ENCODE measurements around the gene CAPN13.

Gene CAPN13

GRCh38 chr2:30764021-30764800, 43.0 kb downstream of the CAPN13 start:
- DNase-seq (ENCODE audit: low spot score): no peak

- DNase-seq (ENCODE audit: low spot score): no peak
These were observed 44.0 kb downstream of the CAPN13 start for GRCh38 chr2:30763151-30763660.

DNA sequence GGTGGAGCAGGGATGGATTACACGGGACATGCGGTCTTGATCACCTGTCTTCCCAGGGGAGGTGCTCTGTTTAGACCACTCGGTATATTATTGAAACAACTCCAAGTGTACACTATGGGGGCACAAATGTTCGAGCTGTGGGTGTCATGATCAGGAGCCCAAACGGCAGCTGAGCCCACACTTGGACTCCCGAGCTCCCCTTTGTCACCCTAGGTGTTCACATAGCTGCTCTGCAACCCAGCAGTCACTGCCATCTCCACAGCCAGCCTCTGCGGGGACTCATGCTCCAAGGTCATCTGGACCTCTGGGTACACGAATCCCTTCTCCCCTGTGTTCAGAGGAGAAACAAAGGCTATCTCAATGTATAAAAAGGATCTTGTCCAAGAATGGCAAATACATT, 46.0 kb downstream of the CAPN13 start:
- no peak for DNase-seq (ENCODE audit: low spot score)

DNA sequence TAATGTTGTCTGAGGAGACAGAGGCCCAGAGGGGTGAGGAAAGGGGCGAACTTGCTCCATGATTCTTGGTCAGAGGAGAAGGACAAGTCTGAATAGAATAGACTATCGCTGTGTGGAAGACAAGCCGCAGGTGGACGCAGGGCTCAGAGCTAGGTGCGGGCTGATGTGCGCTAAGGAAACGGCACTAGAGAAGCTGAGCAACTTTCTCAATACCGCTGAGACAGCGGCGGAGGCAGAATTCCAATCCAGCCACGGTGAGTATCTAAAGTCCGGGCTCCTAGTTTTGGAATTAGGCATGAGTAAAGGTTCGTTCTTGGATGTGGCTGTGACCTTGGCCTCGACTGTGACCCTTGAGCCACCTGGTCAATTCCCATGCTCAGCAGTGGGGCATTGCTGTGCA, 47.8 kb downstream of the CAPN13 start:
- DNase-seq (ENCODE audit: low spot score): no peak

DNA sequence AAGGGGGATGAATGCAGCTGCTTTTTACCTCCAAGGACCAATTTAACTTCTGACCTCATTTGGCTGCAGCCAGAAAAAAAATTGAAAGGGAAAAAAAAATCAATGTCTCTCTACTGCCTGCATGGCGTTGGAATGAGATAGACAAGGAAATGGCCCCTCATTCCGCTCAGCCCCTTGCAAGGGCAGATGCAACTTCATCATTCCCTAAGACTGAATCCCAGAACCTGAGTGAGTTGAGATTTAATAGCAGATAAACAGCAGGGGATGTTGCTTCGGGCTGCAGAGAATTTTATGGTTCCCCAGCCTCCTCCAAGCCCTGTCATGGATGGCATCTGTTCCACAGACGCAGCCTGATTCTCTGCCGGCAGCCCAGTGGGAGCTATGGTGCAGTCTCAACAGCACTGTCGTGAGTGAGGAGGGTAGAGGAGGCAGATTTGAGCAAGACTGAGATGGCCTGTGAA, 49.0 kb downstream of the CAPN13 start:
- DNase-seq (ENCODE audit: low spot score): no peak

GRCh38 chr2:30757749-30758148, 49.5 kb downstream of the CAPN13 start:
- no peak for DNase-seq (ENCODE audit: low spot score)

GRCh38 chr2:30756971-30757370, 50.3 kb downstream of the CAPN13 start:
- DNase-seq (ENCODE audit: low spot score): no peak

DNA sequence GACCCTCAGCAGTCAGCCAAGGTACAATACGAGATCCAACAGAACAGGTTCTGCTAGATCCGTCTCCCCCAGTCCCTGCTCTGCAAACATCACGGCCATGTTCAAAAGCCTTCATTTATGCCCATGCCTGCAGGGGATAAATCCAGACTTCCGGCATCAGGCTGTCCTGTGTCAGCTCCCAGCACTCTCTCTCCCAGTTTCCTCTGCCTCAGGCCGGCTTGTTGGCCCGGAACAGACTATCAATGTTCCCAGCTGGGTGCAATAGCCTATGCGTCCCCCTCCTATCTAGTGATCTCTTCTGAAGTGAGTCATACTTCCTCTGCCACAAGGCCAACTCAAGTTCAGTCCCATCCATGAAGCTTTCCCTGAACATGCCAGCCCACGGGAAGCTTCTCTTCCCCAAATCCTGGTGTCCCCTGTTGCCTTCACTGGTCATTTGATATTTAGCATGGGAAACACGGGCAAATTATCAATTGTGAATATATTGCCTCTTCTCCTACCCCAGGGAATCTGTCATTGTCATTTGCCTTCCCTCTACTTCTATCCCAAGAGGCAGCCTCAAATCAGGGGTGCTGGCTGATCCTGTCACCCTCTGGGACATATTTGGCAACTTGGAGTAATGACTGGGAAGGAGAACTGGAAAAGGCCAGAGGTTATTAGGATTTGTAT, 51.1 kb downstream of the CAPN13 start:
- DNase-seq (ENCODE audit: low spot score): no peak

GRCh38 chr2:30753630-30754029, 53.6 kb downstream of the CAPN13 start:
- DNase-seq (ENCODE audit: low spot score): no peak

DNA sequence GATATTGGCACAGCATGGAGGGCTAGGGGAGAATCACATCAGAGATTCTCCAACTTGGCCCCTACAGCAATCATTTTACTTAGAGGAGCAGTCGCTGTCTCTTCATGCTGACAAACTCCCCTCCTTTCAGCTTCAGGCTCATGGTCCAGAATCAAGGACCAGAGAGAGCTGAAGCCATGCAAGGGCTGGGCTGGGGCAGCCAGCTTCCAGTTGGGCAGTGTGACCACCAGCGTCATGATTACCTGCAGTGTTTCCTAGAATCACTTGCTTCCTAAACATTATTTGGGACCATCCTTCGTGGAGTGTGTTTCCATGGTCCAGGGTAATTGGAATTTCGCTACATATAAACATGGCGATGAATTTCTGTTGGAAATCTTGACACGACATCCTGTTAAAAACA, 54.4 kb downstream of the CAPN13 start:
- DNase-seq (ENCODE audit: low spot score): no peak

DNA sequence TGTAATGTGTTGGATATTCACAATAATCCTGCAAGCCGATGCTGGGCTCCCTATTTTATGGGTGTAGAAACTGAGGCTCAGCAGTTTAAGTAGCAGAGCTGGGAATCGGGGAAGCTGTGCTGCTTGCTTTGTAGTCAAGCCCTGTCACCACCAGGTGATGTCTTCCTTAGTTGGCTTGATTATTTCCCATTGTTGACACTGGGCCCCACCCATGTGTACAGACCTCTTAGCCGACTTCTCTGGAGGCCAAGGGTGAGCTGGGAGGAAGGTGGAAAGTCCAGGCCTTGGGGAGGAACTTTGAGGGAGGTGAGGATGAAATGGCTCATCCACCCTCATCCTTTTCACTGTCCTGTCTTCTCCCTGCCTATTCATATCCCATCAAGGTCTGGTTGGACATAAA, 60.0 kb downstream of the CAPN13 start:
- no peak for DNase-seq (ENCODE audit: low spot score)

GRCh38 chr2:30744823-30745222, 62.4 kb downstream of the CAPN13 start:
- no peak for DNase-seq (ENCODE audit: low spot score)

DNA sequence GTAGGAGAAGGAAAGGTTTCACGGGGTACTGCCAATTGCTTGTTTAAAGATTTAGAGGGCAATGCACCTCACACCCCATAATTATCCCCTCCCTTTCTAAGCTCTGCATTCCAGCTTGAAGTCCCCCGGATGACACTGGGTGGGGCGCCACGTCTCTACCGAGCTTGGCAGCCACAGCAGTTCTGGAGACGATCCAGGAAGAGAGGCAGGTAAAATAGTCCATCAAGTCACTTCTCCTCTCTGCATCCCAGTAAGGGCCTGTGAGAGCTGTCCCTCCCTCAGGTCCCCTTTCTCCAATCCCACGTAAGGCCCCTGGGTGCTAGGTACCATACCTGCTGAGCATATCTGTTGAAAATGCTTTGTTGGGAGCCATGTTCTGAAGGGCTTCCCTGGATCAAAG, 65.7 kb downstream of the CAPN13 start:
- no peak for DNase-seq (ENCODE audit: low spot score)

GRCh38 chr2:30738141-30738911, 68.9 kb downstream of the CAPN13 start:
- DNase-seq (ENCODE audit: low spot score): no peak

DNA sequence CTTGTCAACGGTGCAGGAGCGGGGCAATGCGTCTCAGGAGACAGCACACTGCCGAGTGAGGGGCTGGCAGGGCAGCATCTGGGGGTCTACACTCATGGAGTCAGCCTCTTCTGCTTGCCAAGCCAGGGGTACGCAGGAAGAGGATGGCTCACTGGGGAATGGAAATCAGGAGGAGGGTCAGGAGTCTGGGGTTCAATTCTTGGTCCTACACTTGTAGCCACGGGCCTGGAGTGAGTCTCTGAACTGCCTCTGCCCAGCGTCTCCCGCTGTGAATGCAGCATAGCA, 70.0 kb downstream of the CAPN13 start:
- no peak for DNase-seq (ENCODE audit: low spot score)

- DNase-seq (ENCODE audit: low spot score): no peak
These were observed 70.6 kb downstream of the CAPN13 start for GRCh38 chr2:30736461-30737325.

DNA sequence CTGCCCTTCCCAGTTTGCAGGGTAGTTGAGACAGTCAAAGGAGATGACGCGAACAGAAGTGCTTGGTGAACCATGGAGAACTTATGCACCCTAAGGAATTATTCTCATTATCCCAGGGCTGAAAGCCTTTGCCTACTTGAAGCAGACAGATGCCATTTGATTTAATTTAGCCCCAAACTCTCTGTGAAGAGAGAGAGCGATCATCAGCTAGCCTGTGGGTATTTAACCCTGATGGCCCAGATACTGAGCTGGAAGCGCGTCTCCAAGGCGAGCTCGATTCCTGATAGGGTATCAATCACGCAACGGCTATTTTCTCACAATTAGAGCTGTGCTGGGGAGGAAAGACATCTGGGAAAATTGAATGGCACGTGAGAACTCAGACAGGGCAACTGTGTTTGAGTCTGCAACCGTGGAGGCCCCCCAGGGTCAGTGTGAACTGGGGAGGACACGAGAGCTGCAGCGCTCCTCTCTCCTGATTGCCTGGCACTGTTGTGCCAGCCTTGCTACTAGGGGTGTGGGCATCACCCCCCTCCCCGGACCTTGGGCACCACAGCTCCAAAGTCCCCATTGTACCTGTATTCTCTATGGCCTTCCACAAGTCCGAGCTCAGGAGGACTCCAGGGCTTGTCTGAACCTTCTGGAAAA, 73.2 kb downstream of the CAPN13 start:
- DNase-seq (ENCODE audit: low spot score): no peak

- DNase-seq (ENCODE audit: low spot score): no peak
These were observed 74.4 kb downstream of the CAPN13 start for GRCh38 chr2:30732876-30733275.

DNA sequence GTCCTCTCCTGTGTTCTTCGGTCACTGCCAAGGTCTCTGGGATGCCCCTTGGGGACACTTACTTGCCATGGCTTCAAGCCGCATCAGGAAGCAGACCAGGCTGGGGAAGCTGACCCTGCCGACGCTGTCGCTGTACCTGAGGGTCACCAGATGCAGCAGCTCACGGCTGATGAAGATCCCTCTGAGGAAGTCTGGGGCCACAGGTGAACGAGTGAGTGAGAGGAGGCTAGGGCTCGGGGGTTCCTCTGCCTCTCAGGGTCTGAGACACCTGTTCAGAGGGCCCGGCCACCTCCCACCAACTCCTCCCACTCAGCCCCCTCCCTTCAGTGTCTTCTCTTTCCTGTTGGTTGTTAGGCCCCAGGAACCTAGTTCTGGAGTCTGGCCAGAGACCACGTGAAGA, 74.9 kb downstream of the CAPN13 start:
- no peak for DNase-seq (ENCODE audit: low spot score)

- DNase-seq (ENCODE audit: low spot score): no peak
These were observed 75.5 kb downstream of the CAPN13 start for GRCh38 chr2:30731706-30732105.
